ENCODE results near the gene SLC24A3.

SLC24A3 gene

GRCh38 chr20:19431906-19432305 lies 219.5 kb downstream of the SLC24A3 start:
- no peak for DNase-seq

DNA sequence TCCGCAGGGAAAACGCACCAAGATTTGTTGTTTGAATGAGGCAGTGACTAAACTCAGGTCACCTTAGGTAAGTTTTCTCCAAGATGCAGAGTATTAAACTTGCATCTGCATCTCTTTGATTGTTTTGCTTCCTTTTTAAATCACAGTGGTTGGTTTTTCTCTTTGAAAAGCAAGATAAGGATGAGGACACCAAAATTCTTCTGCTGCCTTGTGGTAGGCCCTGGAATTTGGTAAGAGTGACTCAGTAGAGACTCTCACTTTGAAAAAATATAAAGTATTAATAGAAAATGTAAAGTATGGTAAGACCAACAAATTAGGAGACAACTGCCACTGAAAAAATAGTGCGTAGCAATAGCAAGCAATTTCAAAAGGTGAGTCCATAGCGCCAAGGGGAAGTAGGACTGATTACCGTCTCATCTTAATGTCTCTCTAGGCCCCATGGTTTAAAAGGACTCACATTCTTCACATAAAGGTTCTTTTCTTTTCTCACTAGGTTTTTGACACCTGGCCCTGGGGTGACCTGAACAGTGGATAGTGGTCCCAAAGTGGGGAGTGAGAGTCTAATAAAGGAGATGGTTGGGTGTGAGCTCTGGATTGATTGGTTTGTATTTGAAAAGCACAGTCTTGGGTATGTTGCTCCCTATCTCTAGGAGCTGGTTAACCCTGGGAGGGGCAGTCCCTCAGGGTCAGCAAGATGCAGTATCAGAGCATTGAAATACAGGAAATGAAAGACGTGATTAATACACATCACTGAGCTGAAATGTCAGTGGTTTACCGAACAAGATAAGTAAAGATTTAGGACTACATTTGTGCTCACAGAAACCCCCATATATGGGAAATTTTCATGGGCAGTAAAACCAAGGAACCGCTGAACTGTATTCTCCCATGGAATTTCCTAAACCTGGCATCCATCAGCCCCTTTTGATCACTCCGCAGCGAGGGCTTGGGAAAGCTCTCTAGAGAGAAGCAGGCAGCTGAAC lies 221.2 kb downstream of the SLC24A3 start:
- DNase-seq = no peak

DNA sequence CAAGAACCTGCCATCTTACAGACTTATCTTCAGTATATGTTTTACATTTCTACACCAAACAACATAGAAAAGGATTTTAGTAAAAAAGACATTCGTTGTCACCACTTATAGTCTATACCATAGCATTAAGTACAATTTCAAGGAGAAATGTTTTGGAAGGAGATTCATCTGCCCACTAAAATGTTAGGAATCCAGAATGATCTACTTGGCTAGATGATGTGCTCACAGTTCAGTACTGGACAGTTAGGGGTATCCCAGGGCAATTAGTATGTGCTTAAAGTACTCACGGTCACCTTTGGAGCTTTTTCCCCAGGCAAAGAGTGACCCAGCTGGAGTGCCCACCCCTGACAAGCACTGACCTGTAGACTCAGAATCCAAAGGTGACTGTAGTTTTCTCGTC lies 222.9 kb downstream of the SLC24A3 start:
- DNase-seq = no peak

DNA sequence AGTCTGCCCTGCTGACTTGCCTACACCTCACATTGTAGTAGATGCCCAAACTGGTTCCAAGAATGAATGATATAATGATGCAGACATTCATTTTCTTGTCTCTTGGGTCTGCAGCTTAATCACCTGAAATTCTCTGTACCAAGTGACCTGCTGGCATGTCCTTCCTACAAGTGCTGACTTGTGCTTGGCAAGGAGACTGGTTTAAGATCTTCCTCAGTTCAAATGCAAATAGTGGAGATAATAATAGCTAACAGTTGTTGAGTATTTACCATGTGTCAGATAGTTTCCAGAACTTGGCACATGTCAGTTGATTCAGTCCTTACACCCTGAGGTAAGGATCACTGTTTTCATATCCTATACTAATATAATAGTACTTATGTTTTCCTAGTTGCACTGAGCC lies 223.4 kb downstream of the SLC24A3 start:
- no peak for DNase-seq

DNA sequence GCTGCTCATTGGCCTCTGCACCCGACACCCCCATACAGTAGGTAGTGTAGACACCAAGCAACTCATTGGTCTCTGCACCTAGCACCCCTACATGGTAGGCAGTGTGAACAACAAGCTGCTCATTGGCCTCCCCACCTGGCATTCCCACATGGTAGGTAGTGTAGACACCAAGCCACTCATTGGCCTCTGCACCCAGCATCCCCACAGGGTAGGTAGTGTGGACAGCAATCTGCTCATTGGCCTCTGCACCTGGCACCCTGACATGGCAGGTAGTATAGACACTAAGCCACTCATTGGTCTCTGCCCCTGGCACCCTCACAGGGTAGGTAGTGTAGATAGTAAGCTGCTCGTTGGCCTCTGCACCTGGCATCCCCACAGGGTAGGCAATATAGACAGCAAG lies 226.0 kb downstream of the SLC24A3 start:
- DNase-seq = no peak

DNA sequence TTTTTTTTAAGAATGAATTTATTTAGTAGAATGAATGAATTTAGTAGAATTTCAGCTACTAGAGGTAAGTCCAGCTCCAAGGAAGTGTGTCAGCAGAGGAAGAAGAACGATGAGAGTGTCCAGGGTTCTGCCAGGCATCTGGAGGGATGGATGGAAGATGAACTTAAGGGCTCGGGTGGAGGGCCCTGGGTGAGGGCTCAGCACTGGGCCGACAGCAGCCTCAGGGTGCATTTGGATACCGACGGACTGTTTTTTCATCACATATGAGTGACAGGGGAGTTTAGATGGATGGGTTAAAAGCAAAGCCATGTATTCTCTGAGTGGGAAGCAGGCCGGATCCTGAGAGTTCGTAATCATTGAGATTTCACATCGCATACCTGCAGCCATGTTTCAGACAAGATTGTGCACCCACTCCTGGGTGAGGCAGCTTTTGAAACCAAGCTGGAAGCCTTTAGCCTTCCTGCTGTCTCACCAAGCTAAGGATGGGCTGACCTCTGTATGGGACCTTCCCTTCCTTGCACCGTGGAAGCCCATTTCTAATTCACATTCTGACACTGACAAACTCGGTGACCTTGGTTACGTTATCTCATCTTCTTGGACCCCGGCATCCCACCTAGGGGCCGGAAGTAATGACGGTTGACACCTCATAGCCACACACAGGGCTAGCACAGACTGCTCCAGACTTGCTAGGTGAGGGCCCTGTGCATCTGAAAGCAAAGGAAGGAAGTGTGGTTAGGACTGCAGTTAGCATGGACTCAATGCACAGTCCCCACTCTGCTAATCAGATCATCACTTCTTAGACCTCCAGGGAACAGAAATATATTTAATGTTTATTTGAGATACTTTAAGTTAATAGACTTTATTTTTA lies 228.5 kb downstream of the SLC24A3 start:
- DNase-seq = no peak

DNA sequence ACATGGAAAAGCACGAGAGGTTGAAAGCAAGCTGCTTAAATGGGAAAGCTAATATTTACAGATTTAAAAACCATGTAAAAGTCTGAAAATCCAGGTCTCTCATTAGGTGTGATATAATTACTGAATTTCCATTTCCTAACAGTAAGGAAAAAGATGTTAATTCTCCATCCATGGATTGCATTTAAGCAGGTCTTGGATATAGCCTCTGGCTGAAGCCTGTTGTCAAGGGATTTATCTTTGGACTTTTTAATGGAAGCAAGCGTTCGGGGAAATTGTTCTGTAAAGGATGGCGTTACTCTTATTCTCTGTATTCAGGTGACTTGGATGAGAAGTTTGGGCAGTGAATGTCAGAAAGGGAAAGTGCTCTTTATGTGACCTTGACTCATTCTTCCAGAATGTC lies 233.8 kb downstream of the SLC24A3 start:
- no peak for DNase-seq

DNA sequence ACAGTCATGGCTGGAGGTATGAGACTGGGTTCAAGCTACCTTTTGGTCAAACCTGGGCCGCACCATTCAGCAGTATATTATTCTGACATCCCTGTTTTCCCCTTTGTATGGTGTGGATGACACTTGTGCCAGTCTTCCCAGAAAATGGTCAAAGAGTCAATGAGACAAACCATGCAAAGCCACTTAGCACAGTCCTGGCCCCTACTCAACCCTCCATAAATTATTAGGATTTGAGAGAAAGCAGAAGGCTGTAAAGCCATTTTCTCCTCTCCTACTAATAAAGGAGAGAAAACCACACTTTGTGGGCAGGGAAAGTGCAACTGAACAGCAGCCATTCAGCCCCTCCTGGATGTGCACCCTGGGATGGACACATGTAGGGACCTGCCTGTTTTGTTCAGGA lies 236.2 kb downstream of the SLC24A3 start:
- DNase-seq = no peak

GRCh38 chr20:19449051-19449450 lies 236.6 kb downstream of the SLC24A3 start:
- DNase-seq = no peak

GRCh38 chr20:19451231-19451922 lies 238.9 kb downstream of the SLC24A3 start:
- DNase-seq = no peak

- DNase-seq = no peak
Observed at GRCh38 chr20:19451923-19452295, 239.5 kb downstream of the SLC24A3 start.

DNA sequence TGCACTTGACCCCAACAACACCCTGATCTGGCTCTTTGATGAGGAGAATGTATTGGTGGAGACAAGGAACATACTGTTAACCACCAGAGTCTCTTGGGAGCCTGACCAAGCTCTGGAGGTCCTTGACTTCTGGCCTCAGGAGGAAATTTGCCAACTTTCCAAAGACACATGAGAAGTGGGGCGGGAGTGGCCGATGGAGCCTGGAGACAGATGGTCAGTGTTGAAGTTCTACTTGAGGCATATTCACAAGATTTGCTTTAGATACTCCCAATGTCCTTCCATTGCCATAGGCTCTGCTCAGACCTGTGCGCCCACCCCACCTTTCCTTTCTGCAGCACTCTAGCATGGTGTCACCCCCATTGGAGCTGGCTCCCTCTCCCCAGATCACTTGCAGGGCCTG lies 241.0 kb downstream of the SLC24A3 start:
- no peak for DNase-seq

DNA sequence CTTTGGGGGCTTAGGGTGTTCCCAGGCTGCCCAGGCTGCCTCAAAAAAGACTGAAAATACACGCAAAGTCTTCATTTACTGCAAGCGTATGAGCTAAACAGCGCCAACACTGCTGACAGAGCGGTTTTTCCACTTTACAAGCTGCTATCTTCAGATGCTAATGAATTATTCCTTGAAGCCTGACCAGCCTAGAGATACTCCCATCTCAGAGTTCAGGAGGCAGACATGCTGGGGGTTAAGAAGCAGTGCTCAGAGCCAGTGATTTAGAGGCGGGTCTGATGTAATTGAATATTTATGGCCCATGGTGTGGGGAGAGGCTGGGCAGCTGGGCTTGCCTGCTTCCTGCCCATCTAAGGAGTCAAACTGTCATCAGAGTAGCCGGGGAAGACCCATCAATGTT lies 241.4 kb downstream of the SLC24A3 start:
- DNase-seq = no peak

GRCh38 chr20:19456595-19457395 lies 244.4 kb downstream of the SLC24A3 start:
- DNase-seq = no peak

DNA sequence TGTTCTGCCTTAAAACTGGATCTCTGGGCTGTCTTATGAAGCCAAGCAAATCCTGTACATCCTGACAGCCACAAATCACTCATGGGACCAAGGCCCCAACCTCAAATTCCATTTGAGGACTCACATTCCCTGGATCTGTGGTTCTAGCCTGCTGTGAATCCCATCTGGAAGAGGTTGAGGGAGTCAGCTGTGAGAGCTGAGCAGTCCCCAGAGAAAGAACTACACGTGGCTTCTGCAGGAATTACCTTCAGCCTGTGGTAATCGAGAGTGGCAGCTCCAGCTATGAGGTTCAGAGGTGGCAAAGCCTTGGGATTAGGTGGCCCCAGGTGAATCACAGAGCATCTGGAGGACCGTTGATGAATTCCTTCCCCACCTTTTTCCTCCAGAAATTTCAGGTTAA lies 245.2 kb downstream of the SLC24A3 start:
- no peak for DNase-seq

- DNase-seq = no peak
Observed at GRCh38 chr20:19460386-19460785, 247.9 kb downstream of the SLC24A3 start.

DNA sequence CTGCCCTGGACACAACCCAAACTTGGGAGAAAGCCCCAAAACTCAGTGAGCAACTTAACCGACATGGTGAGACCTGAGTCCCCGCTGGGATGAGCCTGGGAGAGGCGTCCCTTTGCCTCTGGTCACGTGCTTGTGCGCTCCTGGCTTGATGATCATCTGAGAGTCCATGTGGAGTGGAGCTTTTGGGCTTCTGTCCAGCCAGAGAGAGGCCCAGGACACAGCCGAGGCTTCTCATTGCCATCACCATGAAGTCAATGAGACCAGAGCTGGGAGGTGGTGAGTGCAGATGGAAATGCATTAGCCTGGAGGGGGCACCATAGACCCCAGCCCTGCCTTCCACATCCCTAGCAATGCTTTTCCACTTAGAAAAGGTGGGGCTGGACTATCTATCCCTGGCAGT lies 250.0 kb downstream of the SLC24A3 start:
- no peak for DNase-seq

- no peak for DNase-seq
Observed at GRCh38 chr20:19463597-19463996, 251.2 kb downstream of the SLC24A3 start.

DNA sequence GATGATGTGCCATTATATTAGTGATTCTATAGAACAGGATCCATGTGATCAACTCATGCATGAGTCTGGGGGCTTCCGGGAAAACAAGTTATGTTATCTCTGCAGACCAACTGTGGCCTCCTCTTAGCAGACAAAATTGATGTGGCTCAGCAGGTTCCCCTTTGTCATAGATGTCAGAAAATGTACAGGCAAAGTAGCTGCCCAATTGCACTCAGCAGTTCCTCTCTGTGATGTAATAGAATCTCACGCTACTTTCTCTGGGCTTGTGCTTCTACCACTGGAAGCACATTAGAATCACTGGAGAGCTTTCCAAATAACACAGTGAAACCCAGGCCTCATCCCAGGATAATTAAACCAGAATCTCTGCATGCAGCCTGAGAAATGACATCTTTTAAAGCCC lies 253.1 kb downstream of the SLC24A3 start:
- DNase-seq = no peak

DNA sequence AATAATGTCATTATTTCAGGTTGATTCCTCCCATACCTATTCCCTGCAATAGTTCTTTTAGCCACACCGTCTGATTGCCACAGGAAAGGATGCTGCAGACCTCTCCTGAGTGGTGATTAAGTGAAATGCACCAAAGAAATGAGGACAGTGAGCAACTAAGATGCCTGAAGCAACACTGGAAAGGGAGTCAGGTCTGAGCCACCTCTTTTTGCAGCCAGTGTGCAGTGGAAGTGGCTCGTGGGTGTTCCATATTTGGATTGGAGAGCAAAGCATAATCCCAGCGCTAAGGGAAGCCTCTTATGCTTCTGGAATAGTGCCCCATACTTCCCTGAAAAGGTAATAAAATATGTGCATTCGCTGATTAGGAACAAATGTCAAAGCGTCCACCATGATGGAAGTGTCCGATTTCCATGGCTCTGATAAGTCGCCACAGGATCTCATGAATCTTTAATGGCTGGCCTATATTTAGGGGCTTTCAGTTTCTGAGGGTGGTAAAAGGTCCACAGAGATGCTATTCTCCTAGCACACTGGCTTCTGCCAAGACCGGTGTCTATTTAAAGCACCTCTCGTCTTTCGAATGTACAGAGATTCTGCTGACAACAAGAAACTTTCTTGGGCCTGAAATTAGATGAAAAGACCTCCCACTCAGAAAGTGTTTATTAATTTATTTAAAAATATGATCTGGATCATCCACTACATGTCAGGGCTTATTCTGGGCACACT lies 253.9 kb downstream of the SLC24A3 start:
- no peak for DNase-seq

GRCh38 chr20:19473216-19473921 lies 260.9 kb downstream of the SLC24A3 start:
- no peak for DNase-seq

Data from NCI-H510A (cell line).